IMR-90 (cell line): ENCODE measurements around the gene TMEM129. TPM values are rescaled to one million over a fixed set of nuclear protein-coding genes. Genes with fewer than 3 reads are reported as not detected.

Experiments used
- ATAC-seq: fragments of 200-7000 bp; cut with Tn5 transposase; 2 replicates; pipeline ENCODE4 v1.9.1; 2020; ENCODE audit warnings: low read depth, mild to moderate bottlenecking, moderate library complexity
- BruUV-seq: library from RNA; stranded (reverse); fragments of 400-500 nt; replicated peaks from 2 replicates; lab custom pipeline; 2021; lab: Mats Ljungman, UMichigan
- CTCF ChIA-PET: fragments of 300-600 bp; formaldehyde crosslinking; extraction: SDS; loops from one replicate; lab custom pipeline; 2021; ENCODE audit warnings: antibody characterized with exemption; lab: Yijun Ruan, JAX
- POLR2A ChIA-PET: fragments of 300-600 bp; sonication (Branson Sonifier 250); formaldehyde crosslinking; loops from one replicate; lab custom pipeline; 2022; ENCODE audit warnings: antibody characterized with exemption; ENCODE audit not compliant: unreplicated experiment; lab: Charles Lee
- DNase-seq: peaks from one replicate; pipeline ENCODE4 v3.0.0; 2013
- H2AFZ ChIP-seq: replicated peaks from 2 replicates; pipeline ENCODE3; 2013; ENCODE audit warnings: low read length, mild to moderate bottlenecking; ENCODE audit not compliant: poor library complexity
- H2AK5ac ChIP-seq: 2 replicates; pipeline ENCODE4 v1.6.1; 2013; ENCODE audit warnings: low read depth, low read length, inconsistent platforms
- H2AK9ac ChIP-seq: replicated peaks from 2 replicates; pipeline ENCODE3; 2013; ENCODE audit warnings: mild to moderate bottlenecking, low read depth, low read length, moderate library complexity; ENCODE audit not compliant: poor library complexity
- H2BK120ac ChIP-seq: 2 replicates; pipeline ENCODE4 v1.6.1; 2013; ENCODE audit warnings: low read depth, low read length, inconsistent platforms
- H2BK15ac ChIP-seq: 3 replicates; pipeline ENCODE4 v1.6.1; 2013; ENCODE audit warnings: low read depth, low read length, inconsistent platforms
- H2BK20ac ChIP-seq: 2 replicates; pipeline ENCODE4 v1.6.1; 2013; ENCODE audit warnings: low read depth, mild to moderate bottlenecking, inconsistent platforms, low read length, moderate library complexity
- H2BK5ac ChIP-seq: 2 replicates; pipeline ENCODE4 v1.6.1; 2013; ENCODE audit warnings: mild to moderate bottlenecking, low read depth, low read length, inconsistent platforms; ENCODE audit not compliant: poor library complexity, severe bottlenecking
- H3K14ac ChIP-seq: replicated peaks from 2 replicates; pipeline ENCODE4 v1.6.1; 2013; ENCODE audit warnings: low read depth, low read length, inconsistent platforms
- H3K18ac ChIP-seq: 2 replicates; pipeline ENCODE4 v1.6.1; 2013; ENCODE audit warnings: low read depth, low read length, control low read depth
- H3K23ac ChIP-seq: 2 replicates; pipeline ENCODE4 v1.6.1; 2013; ENCODE audit warnings: low read depth, low read length, inconsistent platforms
- H3K27ac ChIP-seq: 2 replicates; pipeline ENCODE4 v1.5.1; 2013; ENCODE audit warnings: mild to moderate bottlenecking, control low read depth, low read length; ENCODE audit not compliant: insufficient read depth
- H3K27me3 ChIP-seq: 2 replicates; pipeline ENCODE4 v1.6.1; 2013; ENCODE audit warnings: low read length; ENCODE audit not compliant: control insufficient read depth, insufficient read depth
- H3K36me3 ChIP-seq: 2 replicates; pipeline ENCODE4 v1.6.1; 2013; ENCODE audit warnings: low read length, mixed read lengths; ENCODE audit not compliant: control insufficient read depth, insufficient read depth
- H3K4ac ChIP-seq: 2 replicates; pipeline ENCODE4 v1.6.1; 2013; ENCODE audit warnings: low read depth, low read length, inconsistent platforms
- H3K4me1 ChIP-seq: 2 replicates; pipeline ENCODE4 v1.6.1; 2013; ENCODE audit warnings: low read length, mixed read lengths; ENCODE audit not compliant: control insufficient read depth, insufficient read depth
- H3K4me2 ChIP-seq: 2 replicates; pipeline ENCODE4 v1.6.1; 2013; ENCODE audit warnings: low read depth, mild to moderate bottlenecking, control low read depth, low read length, moderate library complexity
- H3K4me3 ChIP-seq: 2 replicates; pipeline ENCODE4 v1.5.1; 2013; ENCODE audit warnings: low read depth, mild to moderate bottlenecking, control low read depth, low read length, moderate library complexity; ENCODE audit not compliant: insufficient read depth
- H3K56ac ChIP-seq: 2 replicates; pipeline ENCODE4 v1.6.1; 2013; ENCODE audit warnings: low read length, inconsistent platforms; ENCODE audit not compliant: insufficient read depth; ENCODE audit errors: extremely low read depth
- H3K79me1 ChIP-seq, 2 experiments: 2 replicates each; pipeline ENCODE4 v1.6.1; 2013; ENCODE audit warnings: low read length in 2 of 2, inconsistent platforms in 1 of 2, low read depth in 1 of 2
- H3K9ac ChIP-seq: 2 replicates; pipeline ENCODE4 v1.6.1; 2013; ENCODE audit warnings: low read depth, low read length, control low read depth
- H3K9me1 ChIP-seq: 2 replicates; pipeline ENCODE4 v1.6.1; 2013; ENCODE audit warnings: low read length, inconsistent platforms; ENCODE audit not compliant: insufficient read depth
- H3K9me3 ChIP-seq: 2 replicates; pipeline ENCODE4 v1.6.1; 2013; ENCODE audit warnings: low read length; ENCODE audit not compliant: control insufficient read depth, insufficient read depth
- H4K20me1 ChIP-seq: 2 replicates; pipeline ENCODE4 v1.6.1; 2013; ENCODE audit warnings: low read length, inconsistent platforms; ENCODE audit not compliant: insufficient read depth
- H4K5ac ChIP-seq: 2 replicates; pipeline ENCODE4 v1.6.1; 2013; ENCODE audit warnings: mild to moderate bottlenecking, low read depth, low read length, control low read depth
- H4K8ac ChIP-seq, 2 experiments: 2 replicates each; pipeline ENCODE4 v1.6.1; 2013; ENCODE audit warnings: low read depth in 2 of 2, low read length in 2 of 2, control low read depth in 1 of 2, inconsistent platforms in 1 of 2
- H4K91ac ChIP-seq: 2 replicates; pipeline ENCODE4 v1.6.1; 2013; ENCODE audit warnings: low read depth, low read length, inconsistent platforms; ENCODE audit not compliant: insufficient read depth
- BHLHE40 ChIP-seq: fragments of 150-350 bp; IDR thresholded peaks from 2 replicates; pipeline ENCODE4 v1.6.1; 2016; ENCODE audit warnings: mild to moderate bottlenecking, low read depth, low read length
- CHD1 ChIP-seq: IDR thresholded peaks from 2 replicates; pipeline ENCODE4 v1.6.1; 2012; ENCODE audit warnings: low read depth, low read length, improper control_type of control experiment
- FOS ChIP-seq: fragments of 150-350 bp; IDR thresholded peaks from 2 replicates; pipeline ENCODE4 v1.6.1; 2016; ENCODE audit warnings: low read depth, low read length
- MAZ ChIP-seq: IDR thresholded peaks from 2 replicates; pipeline ENCODE4 v1.6.1; 2012; ENCODE audit warnings: low read depth, mild to moderate bottlenecking, low read length, improper control_type of control experiment, moderate library complexity, borderline replicate concordance
- POLR2A ChIP-seq: IDR thresholded peaks from 2 replicates; pipeline ENCODE4 v1.6.1; 2012; ENCODE audit warnings: mild to moderate bottlenecking, low read depth, low read length
- RCOR1 ChIP-seq: IDR thresholded peaks from 2 replicates; pipeline ENCODE4 v1.6.1; 2012; ENCODE audit warnings: mild to moderate bottlenecking, low read length, improper control_type of control experiment; ENCODE audit not compliant: insufficient replicate concordance
- RFX5 ChIP-seq: IDR thresholded peaks from 2 replicates; pipeline ENCODE4 v1.8.0; 2012; ENCODE audit warnings: low read depth, mild to moderate bottlenecking, low read length, moderate library complexity
- WGBS, 2 experiments: methylation state at CpG; one replicate each; pipeline versions ENCODE4 v1.1.5 to v1.1.7; 2013; ENCODE audit warnings: missing lambda C conversion rate in 2 of 2; ENCODE audit not compliant: insufficient read length in 1 of 2; ENCODE audit errors: extremely low coverage in 2 of 2; 5-methylcytosine and 5-hydroxymethylcytosine counted together
- dilution Hi-C: fragments of 300-500 bp; cut with HindIII; formaldehyde crosslinking; loops from one replicate; pipeline ENCODE4 v1.14.3; 2018; ENCODE audit warnings: low sequenced_read_pairs; ENCODE audit not compliant: unreplicated experiment
- in situ Hi-C: fragments of 300-500 bp; cut with MboI; formaldehyde crosslinking; loops from 3 replicates; pipeline ENCODE4 v1.14.3; 2019; ENCODE audit warnings: low sequenced_read_pairs, inconsistent platforms, mixed read lengths
- intact Hi-C: fragments of 100-400 bp; cut with micrococcal nuclease; formaldehyde crosslinking; loops from 2 replicates; pipeline ENCODE4 v1.10.0; 2022
- polyA plus RNA-seq, 3 experiments: library from polyadenylated mRNA; depleted of rRNA; stranded (reverse); fragments of >200 nt; gene quantifications; 2 replicates each; pipeline ENCODE4 v1.2.3, GENCODE V29; 2012; ENCODE audit warnings: low replicate concordance in 1 of 3
- total RNA-seq: library from RNA; depleted of rRNA; stranded (reverse); fragments of >200 nt; gene quantifications from 2 replicates; pipeline ENCODE4 v1.2.3, GENCODE V29; 2012
- TF ChIP-seq, protein P1 (sequence below): fragments of 150-350 bp; IDR thresholded peaks from 2 replicates; pipeline ENCODE4 v1.6.1; 2016; ENCODE audit warnings: low read depth, mild to moderate bottlenecking, low read length, moderate library complexity, borderline replicate concordance
- TF ChIP-seq, protein P2 (sequence below): conservative IDR thresholded peaks from 2 replicates; pipeline ENCODE4 v1.5.1; 2012; ENCODE audit warnings: mild to moderate bottlenecking, low read depth, low read length, improper control_type of control experiment

TMEM129 gene
- total and polyA plus RNA-seq, 2 of the 4 experiments (the other 2 are of a cell fraction) = 6.6 to 26.6 TPM

DNA sequence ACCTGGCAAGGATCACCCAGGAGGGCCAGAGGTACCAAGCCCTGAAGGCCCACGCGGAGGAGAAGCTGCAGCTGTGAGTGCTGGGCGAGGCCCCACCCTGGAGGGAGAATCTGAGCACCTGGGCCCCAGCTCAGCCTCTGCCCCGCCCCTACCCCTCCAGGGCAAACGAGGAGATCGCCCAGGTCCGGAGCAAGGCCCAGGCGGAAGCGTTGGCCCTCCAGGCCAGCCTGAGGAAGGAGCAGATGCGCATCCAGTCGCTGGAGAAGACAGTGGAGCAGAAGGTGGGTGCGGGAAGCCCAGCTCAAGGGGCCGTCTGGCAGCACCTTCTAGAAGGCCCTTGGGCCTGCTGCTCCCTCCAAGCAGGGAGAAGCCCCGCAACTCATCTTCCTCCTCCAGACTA, 23.4 kb upstream of the TMEM129 start:
- Histone ChIP-seq H2AFZ (no peak overlapping the region), H3K4ac (no peak overlapping the region), H3K4me2 (no peak overlapping the region), H3K36me3 (peaks cover 19% of the 10 kb centered on the region), H3K4me3 (no peak overlapping the region), H3K79me1 (no peaks in the 10 kb centered on the region; a peak in 1 of 4 replicates), H4K20me1 (peaks cover 4% of the 10 kb centered on the region; the same call in 1 of the 2 replicates), H3K56ac (no peak overlapping the region), H3K27me3 (no peaks in the 10 kb centered on the region; the same call in 1 of the 2 replicates), H2BK20ac (no peak overlapping the region), H3K9ac (no peak overlapping the region), H3K23ac (no peak overlapping the region), H3K9me3 (no peaks in the 10 kb centered on the region), H3K9me1 (no peaks in the 10 kb centered on the region), H3K18ac (no peak overlapping the region), H3K14ac (no peak overlapping the region), H4K91ac (no peak overlapping the region), H2BK5ac (no peak overlapping the region), H2BK15ac (no peak overlapping the region), H3K27ac (no peak overlapping the region), H3K4me1 (no peaks in the 10 kb centered on the region), H4K5ac (no peak overlapping the region), H2AK5ac (no peak overlapping the region), H4K8ac (no peak overlapping the region), H2AK9ac (peak overlapping the region; percentile 42), H2BK120ac (no peak overlapping the region)
- CTCF ChIA-PET = interaction anchor here (0.5 kb wide), 1 partner anchor 60 kb away, joined by 3 read pairs; no protein-coding TSS in a partner anchor
- 92% methylated on average over 6 of the region's 14 CpGs; no CpG with 5 or more reads in 1 of the 2 experiments for WGBS, 2 experiments
- BruUV-seq = no TSS peak
- TF ChIP-seq, protein P1, sequence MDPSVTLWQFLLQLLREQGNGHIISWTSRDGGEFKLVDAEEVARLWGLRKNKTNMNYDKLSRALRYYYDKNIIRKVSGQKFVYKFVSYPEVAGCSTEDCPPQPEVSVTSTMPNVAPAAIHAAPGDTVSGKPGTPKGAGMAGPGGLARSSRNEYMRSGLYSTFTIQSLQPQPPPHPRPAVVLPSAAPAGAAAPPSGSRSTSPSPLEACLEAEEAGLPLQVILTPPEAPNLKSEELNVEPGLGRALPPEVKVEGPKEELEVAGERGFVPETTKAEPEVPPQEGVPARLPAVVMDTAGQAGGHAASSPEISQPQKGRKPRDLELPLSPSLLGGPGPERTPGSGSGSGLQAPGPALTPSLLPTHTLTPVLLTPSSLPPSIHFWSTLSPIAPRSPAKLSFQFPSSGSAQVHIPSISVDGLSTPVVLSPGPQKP = no peak
- TF ChIP-seq CHD1 = no peak
- TF ChIP-seq RCOR1 = no peak
- TF ChIP-seq RFX5 = no peak
- TF ChIP-seq FOS = no peak
- no peak for TF ChIP-seq POLR2A
- TF ChIP-seq MAZ = no peak
- TF ChIP-seq, protein P2, sequence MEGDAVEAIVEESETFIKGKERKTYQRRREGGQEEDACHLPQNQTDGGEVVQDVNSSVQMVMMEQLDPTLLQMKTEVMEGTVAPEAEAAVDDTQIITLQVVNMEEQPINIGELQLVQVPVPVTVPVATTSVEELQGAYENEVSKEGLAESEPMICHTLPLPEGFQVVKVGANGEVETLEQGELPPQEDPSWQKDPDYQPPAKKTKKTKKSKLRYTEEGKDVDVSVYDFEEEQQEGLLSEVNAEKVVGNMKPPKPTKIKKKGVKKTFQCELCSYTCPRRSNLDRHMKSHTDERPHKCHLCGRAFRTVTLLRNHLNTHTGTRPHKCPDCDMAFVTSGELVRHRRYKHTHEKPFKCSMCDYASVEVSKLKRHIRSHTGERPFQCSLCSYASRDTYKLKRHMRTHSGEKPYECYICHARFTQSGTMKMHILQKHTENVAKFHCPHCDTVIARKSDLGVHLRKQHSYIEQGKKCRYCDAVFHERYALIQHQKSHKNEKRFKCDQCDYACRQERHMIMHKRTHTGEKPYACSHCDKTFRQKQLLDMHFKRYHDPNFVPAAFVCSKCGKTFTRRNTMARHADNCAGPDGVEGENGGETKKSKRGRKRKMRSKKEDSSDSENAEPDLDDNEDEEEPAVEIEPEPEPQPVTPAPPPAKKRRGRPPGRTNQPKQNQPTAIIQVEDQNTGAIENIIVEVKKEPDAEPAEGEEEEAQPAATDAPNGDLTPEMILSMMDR = no peak
- TF ChIP-seq BHLHE40 = no peak
- in situ Hi-C loops = loop anchor here (5.0 kb wide), 2 partner anchors 68 to 158 kb away; no protein-coding TSS in a partner anchor
- intact Hi-C loops = no loop called here
- POLR2A ChIA-PET = interaction anchor here (0.5 kb wide), 1 partner anchor 251 kb away, joined by 3 read pairs; no protein-coding TSS in a partner anchor
- ATAC-seq = no peak
- dilution Hi-C loops = no loop called here
- DNase-seq = no peak
